WTC11 (cell line): ENCODE measurements around the gene ACTMAP. TPM values are rescaled to one million over a fixed set of nuclear protein-coding genes. Genes with fewer than 3 reads are reported as not detected.

Experiments
- ATAC-seq: fragments of 200-7000 bp; cut with Tn5 transposase; 2 replicates; pipeline ENCODE4 v1.10.0; 2021; ENCODE audit warnings: mild to moderate bottlenecking, moderate library complexity
- CTCF ChIA-PET: fragments of 300-600 bp; sonication (Branson Sonifier 250); formaldehyde crosslinking; loops from one replicate; lab custom pipeline; 2021; ENCODE audit warnings: antibody characterized with exemption; lab: Charles Lee
- POLR2A ChIA-PET: fragments of 350-600 bp; sonication (Branson Sonifier 250); formaldehyde crosslinking; loops from one replicate; lab custom pipeline; 2021; ENCODE audit warnings: antibody characterized with exemption; lab: Charles Lee
- DNase-seq: peaks from one replicate; pipeline ENCODE4 v3.0.0; 2021; ENCODE audit warnings: low spot score
- H3K27ac Mint-ChIP-seq: 2 replicates; pipeline ENCODE4 v1.8.0; 2021; ENCODE audit warnings: mixed read lengths
- H3K27me3 Mint-ChIP-seq: 2 replicates; pipeline ENCODE4 v1.8.0; 2021; ENCODE audit warnings: low read depth, mild to moderate bottlenecking, moderate library complexity, mixed read lengths
- H3K36me3 Mint-ChIP-seq: 2 replicates; pipeline ENCODE4 v1.8.0; 2021; ENCODE audit warnings: mixed read lengths
- H3K4me1 Mint-ChIP-seq: 2 replicates; pipeline ENCODE4 v1.8.0; 2022; ENCODE audit warnings: mixed read lengths
- H3K4me3 Mint-ChIP-seq: 2 replicates; pipeline ENCODE4 v1.8.0; 2021; ENCODE audit warnings: mild to moderate bottlenecking, moderate library complexity, mixed read lengths
- H3K9me3 Mint-ChIP-seq: 2 replicates; pipeline ENCODE4 v1.8.0; 2021; ENCODE audit warnings: mixed read lengths
- AR ChIP-seq: fragments of 250-450 bp; sonication (Bioruptor Pico); IDR thresholded peaks from 2 replicates; pipeline ENCODE4 v1.9.0; 2021; ENCODE audit warnings: mild to moderate bottlenecking
- CTCF ChIP-seq: fragments of 200-600 bp; IDR thresholded peaks from 2 replicates; pipeline ENCODE4 v1.8.0; 2022; ENCODE audit warnings: antibody characterized with exemption
- EMX1 ChIP-seq: fragments of 250-450 bp; sonication (Bioruptor Pico); IDR thresholded peaks from 2 replicates; pipeline ENCODE4 v1.8.0; 2021; ENCODE audit warnings: mild to moderate bottlenecking
- ESRRA ChIP-seq: sonication (generic); formaldehyde crosslinking; IDR thresholded peaks from 2 replicates; pipeline ENCODE4 v1.8.1; 2022; ENCODE audit warnings: mild to moderate bottlenecking, missing genetic modification reagents, borderline replicate concordance
- GTF2I ChIP-seq: fragments of 250-450 bp; sonication (Bioruptor Pico); conservative IDR thresholded peaks from 2 replicates; pipeline ENCODE4 v1.4.0; 2021; ENCODE audit warnings: mild to moderate bottlenecking
- HMGA2 ChIP-seq: fragments of 250-450 bp; sonication (Bioruptor Pico); IDR thresholded peaks from 2 replicates; pipeline ENCODE4 v1.4.0; 2021; ENCODE audit warnings: mild to moderate bottlenecking, moderate library complexity
- IRF2 ChIP-seq: sonication (generic); formaldehyde crosslinking; IDR thresholded peaks from 2 replicates; pipeline ENCODE4 v1.8.0; 2022; ENCODE audit warnings: low read depth, missing genetic modification reagents, borderline replicate concordance
- JUN ChIP-seq: sonication (generic); formaldehyde crosslinking; IDR thresholded peaks from 2 replicates; pipeline ENCODE4 v1.8.0; 2023; ENCODE audit warnings: mild to moderate bottlenecking, missing genetic modification reagents
- MLX ChIP-seq: sonication (generic); formaldehyde crosslinking; IDR thresholded peaks from 2 replicates; pipeline ENCODE4 v1.8.1; 2023; ENCODE audit warnings: mild to moderate bottlenecking, missing genetic modification reagents, moderate library complexity
- NR1H2 ChIP-seq: sonication (generic); formaldehyde crosslinking; IDR thresholded peaks from 2 replicates; pipeline ENCODE4 v1.9.0; 2021; ENCODE audit warnings: mild to moderate bottlenecking, moderate library complexity, missing genetic modification reagents
- PRRX2 ChIP-seq: fragments of 250-450 bp; sonication (Bioruptor Pico); IDR thresholded peaks from 2 replicates; pipeline ENCODE4 v1.8.0; 2021; ENCODE audit warnings: mild to moderate bottlenecking
- RELA ChIP-seq: sonication (generic); formaldehyde crosslinking; IDR thresholded peaks from 2 replicates; pipeline ENCODE4 v1.8.1; 2022; ENCODE audit warnings: missing genetic modification reagents, mild to moderate bottlenecking, borderline replicate concordance
- ZNF138 ChIP-seq: sonication (generic); formaldehyde crosslinking; conservative IDR thresholded peaks from 2 replicates; pipeline ENCODE4 v1.8.1; 2022; ENCODE audit warnings: mild to moderate bottlenecking, moderate library complexity, missing genetic modification reagents
- ZNF532 ChIP-seq: fragments of 250-450 bp; sonication (Bioruptor Pico); IDR thresholded peaks from 2 replicates; pipeline ENCODE4 v1.9.0; 2021; ENCODE audit warnings: mild to moderate bottlenecking, borderline replicate concordance
- total RNA-seq: library from RNA; stranded (reverse); gene quantifications from 3 replicates; pipeline ENCODE4 v1.2.3, GENCODE V29; 2021

ACTMAP gene
- total RNA-seq, 1 experiment from 2014 or later, result 29.6 TPM

- TF ChIP-seq JUN (CRISPR knock-in tag) (no peak), IRF2 (CRISPR knock-in tag) (no peak), PRRX2 (CRISPR knock-in tag) (no peak)
Observed at GRCh38 chr19:40703029-40703755, 47.1 kb downstream of the ACTMAP start (continued).

- peak; percentile 95 for ATAC-seq
- peak; percentile 78 for DNase-seq
- no peaks in the 10 kb centered on the region for H3K27me3 Mint-ChIP-seq
- POLR2A ChIA-PET, result interaction anchor here (0.7 to 1.1 kb wide), 6 partner anchors 9 to 737 kb away, joined by 3 read pairs; partner anchors contain the start of genes COQ8B and ITPKC
- peaks cover 38% of the 10 kb centered on the region for H3K36me3 Mint-ChIP-seq
- peaks cover 8% of the 10 kb centered on the region; the same call in 1 of the 2 replicates for H3K4me1 Mint-ChIP-seq
- no peaks in the 10 kb centered on the region for H3K9me3 Mint-ChIP-seq
- H3K27ac Mint-ChIP-seq, result peak overlapping the region; percentile 85
- H3K4me3 Mint-ChIP-seq, result no peak overlapping the region
- CTCF ChIA-PET, result interaction anchor here (0.6 to 1.7 kb wide), 30 partner anchors 8 to 459 kb away, joined by 3 to 55 read pairs (median 4); partner anchors contain the start of genes ACTMAP, COQ8B, EGLN2 and ITPKC
- TF ChIP-seq ZNF138, result no peak
- peak; percentile 18; the same call in 1 of the 2 replicates for TF ChIP-seq CTCF
Observed at GRCh38 chr19:40702337-40703012, 47.8 kb downstream of the ACTMAP start.

GRCh38 chr19:40701758-40702157 lies 48.5 kb downstream of the ACTMAP start:
- peaks cover 8% of the 10 kb centered on the region; the same call in 1 of the 2 replicates for H3K4me1 Mint-ChIP-seq

More at GRCh38 chr19:40701758-40702157, 48.5 kb downstream of the ACTMAP start:
- POLR2A ChIA-PET, result interaction anchor here (0.7 to 1.1 kb wide), 6 partner anchors 10 to 737 kb away, joined by 3 read pairs; partner anchors contain the start of genes COQ8B and ITPKC
- Mint-ChIP-seq H3K27me3 (no peaks in the 10 kb centered on the region), H3K36me3 (peaks cover 36% of the 10 kb centered on the region), H3K9me3 (no peaks in the 10 kb centered on the region), H3K4me3 (no peak overlapping the region), H3K27ac (no peak overlapping the region)
- CTCF ChIA-PET, result interaction anchor here (0.7 to 1.7 kb wide), 28 partner anchors 7 to 397 kb away, joined by 3 to 55 read pairs (median 4); partner anchors contain the start of genes ACTMAP, COQ8B, EGLN2 and ITPKC
- TF ChIP-seq RELA (CRISPR knock-in tag) (no peak), NR1H2 (CRISPR knock-in tag) (no peak), ZNF138 (no peak), JUN (CRISPR knock-in tag) (no peak), EMX1 (CRISPR knock-in tag) (no peak), CTCF (no peak), HMGA2 (CRISPR knock-in tag) (no peak), ESRRA (CRISPR knock-in tag) (no peak), ZNF532 (CRISPR knock-in tag) (no peak), AR (CRISPR knock-in tag) (no peak), GTF2I (CRISPR knock-in tag) (no peak), MLX (CRISPR knock-in tag) (no peak)
- no peak for DNase-seq
- ATAC-seq, result no peak
